DMS 273 (cell line): Measurements from ENCODE around the gene MYCBPAP.

Experiments
- DNase-seq: peaks from one replicate; lab custom pipeline; 2025; ENCODE audit not compliant: unreplicated experiment; lab: John Stamatoyannopoulos, UW

MYCBPAP gene

GRCh38 chr17:50484386-50485155 is 23.7 kb upstream of the MYCBPAP start:
- DNase-seq = no peak

- DNase-seq = no peak
These were observed 20.8 kb upstream of the MYCBPAP start for GRCh38 chr17:50487213-50488096.

- DNase-seq = no peak
These were observed 19.4 kb upstream of the MYCBPAP start for GRCh38 chr17:50488880-50489279.

DNA sequence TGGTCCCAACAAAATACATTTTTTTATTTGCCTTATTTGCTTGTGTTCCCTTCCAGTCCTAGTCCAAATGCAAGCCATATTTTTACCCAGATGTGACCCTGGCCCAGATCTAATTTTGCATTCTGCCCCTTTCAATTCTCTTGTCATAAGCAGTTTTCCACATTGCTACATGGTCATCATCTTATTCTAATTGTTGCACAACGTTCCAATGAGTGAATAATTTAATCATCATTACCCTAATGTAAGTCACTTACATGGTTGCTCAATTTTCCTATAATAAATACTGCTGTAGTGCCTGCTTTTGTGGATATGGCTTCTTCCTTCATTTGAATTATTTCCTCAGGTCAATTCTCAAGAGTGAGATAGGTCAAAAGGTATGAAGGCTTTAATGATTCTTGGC is 16.7 kb upstream of the MYCBPAP start:
- DNase-seq = no peak

DNA sequence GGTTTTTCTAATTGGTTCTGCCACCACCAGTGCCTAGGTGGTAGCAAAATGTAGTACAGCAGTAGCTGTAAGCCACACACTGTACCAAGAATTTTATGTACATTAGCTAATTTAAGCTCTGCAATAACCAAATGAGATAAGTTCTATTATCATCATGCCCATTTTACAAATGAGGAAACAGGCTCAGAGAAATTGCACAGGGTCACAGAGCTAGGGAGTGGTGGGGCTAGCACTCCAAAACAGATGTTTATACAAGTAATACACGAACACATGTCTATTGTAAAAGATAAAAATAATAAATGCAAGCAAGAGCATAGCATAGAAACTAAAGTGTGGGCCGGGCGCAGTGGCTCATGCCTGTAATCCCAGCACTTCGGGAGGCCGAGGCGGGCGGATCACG is 16.0 kb upstream of the MYCBPAP start:
- no peak for DNase-seq

DNA sequence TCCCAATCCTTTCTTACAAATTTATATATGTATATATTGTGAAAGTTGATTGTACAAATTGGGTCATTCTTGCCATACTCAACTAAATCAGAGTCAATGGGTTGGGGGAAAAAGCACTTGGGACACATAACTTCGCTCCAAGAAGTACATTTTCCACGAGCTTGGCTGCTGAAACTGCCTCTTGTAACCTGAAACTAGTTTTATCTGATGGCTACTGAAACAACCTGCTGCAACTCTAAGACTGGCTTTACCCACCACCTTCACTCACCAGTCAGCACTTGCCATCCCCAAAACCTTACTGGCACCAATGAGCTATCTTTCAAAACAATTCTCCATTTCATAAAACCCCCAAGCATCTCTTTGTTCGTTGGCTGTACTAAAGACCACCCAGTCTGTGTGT is 14.5 kb upstream of the MYCBPAP start:
- peak; percentile 51 for DNase-seq

- DNase-seq = no peak
These were observed 12.9 kb upstream of the MYCBPAP start for GRCh38 chr17:50495217-50495823.

- DNase-seq = no peak
These were observed 12.3 kb upstream of the MYCBPAP start for GRCh38 chr17:50495918-50496317.

GRCh38 chr17:50498021-50498874 is 10.0 kb upstream of the MYCBPAP start:
- no peak for DNase-seq

DNA sequence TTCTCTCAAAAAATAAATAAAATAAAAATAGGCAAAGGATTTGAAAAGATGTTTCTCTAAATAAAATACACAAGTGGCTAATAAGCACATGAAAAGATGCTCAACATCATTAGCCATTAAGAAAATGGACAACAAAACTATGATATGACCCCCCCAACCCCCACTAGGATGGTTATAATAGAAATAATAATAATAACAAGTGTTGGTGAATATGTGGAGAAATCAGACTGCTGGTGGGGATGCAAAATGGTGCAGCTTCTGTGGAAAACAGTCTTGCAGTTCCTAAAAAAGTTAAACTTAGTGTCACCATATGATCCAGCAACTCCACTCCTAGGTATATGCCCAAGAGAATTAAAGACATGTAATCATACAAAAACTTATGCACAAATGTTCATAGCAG is 9.0 kb upstream of the MYCBPAP start:
- no peak for DNase-seq

DNA sequence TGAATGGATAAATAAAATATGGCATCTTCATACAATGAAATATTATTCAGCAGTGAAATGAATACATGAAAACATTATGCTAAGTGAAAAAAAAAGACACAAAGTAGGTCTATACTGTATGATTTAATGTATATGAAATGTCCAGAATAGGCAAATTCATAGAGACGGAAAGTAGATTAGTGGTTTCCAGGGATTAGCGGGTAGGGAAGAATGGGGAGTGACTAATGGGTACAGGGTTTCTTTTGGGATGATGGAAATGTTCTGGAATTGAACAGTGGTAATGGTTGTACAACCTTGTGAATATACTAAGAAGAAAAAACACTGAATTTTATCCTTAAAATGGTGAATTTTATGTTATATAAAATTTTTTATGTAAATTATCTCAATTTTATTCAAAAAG is 8.5 kb upstream of the MYCBPAP start:
- no peak for DNase-seq

- peak; percentile 64 for DNase-seq
These were observed 7.2 kb upstream of the MYCBPAP start for GRCh38 chr17:50501054-50501453.

- no peak for DNase-seq
These were observed 5.8 kb upstream of the MYCBPAP start for GRCh38 chr17:50502301-50502990.

- DNase-seq = no peak
These were observed 2.6 kb upstream of the MYCBPAP start for GRCh38 chr17:50505591-50506130.

DNA sequence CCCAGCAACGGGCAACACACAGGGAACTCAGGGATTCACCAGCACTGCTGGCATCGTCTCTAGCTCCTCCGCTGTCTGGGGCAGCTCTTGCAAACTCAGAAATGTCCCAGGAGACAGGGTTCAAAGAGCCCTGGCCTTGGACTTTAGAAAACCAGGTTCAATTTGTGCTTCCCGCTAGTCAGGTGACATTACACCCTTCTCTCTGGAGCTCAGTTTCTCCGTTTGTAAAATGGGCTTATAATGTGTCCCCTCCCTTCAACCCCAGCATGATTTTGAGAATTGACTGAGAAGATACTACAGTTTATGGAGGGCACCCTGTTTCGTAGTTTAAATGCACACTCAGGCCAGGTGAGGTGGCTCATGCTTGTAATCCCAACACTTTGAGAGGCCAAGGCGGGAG is 1.9 kb upstream of the MYCBPAP start:
- DNase-seq = no peak

DNA sequence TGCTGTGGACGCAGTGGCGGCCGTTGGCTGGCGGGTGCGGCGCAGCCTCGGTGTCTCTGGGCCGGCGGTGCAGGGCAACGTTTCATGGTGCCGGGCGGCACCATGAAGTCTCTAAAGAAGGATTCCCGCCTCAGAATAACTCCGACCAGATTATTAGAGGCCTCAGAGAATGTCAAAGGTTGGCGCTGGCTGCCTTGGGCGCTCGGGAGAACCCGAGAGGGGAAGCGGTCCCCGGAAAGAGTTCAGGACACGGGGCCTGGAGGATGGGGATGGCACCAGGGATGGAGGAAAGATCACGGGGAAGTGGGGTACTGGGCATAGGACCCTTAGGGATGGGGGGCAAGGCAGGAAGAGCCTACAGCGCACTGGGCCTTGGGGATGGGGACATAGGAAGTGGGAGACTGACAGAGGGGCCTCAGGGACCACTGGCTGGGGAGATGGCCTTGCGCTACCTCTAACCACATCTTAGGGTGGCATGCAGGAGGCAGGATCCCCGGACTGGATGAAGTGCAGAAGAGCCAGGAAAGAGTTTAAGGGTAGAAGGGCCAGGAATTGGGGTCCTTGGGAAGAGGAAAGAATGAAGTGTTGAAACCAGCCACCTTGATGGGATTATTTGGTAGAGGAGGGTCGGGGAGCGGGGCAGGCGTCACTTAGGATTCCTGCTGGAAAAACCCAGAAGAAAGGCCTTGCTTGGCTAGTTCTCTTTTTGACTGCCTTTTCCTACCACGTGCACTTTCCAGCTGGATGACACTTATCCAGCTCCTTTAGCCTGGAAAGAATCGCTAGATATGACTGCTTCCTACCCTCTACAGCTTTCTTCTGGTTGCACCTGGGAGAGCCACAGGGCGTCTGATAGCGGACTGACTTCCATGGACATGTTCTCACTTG is 578 bp downstream of the MYCBPAP start:
- DNase-seq = no peak

GRCh38 chr17:50511058-50511457 is 2.8 kb downstream of the MYCBPAP start:
- DNase-seq = peak; percentile 44

- no peak for DNase-seq
These were observed 5.3 kb downstream of the MYCBPAP start for GRCh38 chr17:50513495-50513894.

DNA sequence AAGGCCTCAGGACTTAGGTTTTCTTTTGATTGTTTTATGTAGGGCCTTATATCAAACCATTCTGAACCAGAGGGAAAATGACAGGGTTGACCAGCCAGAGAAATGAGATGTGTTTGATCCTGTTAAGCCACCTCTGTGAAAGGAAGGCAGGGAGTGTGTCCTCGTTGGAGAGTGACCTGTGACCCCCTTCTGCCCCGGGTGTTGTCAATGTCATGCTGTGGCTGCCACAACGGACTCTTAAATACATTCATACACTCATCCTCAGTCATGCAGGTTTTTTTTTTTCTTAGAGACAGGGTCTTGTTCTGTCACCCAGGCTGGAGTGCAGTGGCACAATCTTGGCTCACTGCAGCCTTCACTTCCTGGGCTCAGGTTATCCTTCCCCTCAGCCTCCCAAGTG is 6.1 kb downstream of the MYCBPAP start:
- no peak for DNase-seq
